ELR (cell line): ENCODE results near the gene ITFG1.
"Not testable (repeated sequence)": the region's sequence is repeated elsewhere in the genome, so short reads cannot be mapped to it uniquely, and the experiment has no call there.

Source experiments
- DNase-seq: peaks from one replicate; pipeline ENCODE4 v3.0.0-alpha.2; 2015; ENCODE audit warnings: low read depth

Gene ITFG1

GRCh38 chr16:47241061-47241460 lies 219.8 kb downstream of the ITFG1 start:
- no peak for DNase-seq

- no peak for DNase-seq
Measured at GRCh38 chr16:47236716-47237115, 224.1 kb downstream of the ITFG1 start.

- no peak for DNase-seq
Measured at GRCh38 chr16:47230296-47230695, 230.6 kb downstream of the ITFG1 start.

- DNase-seq, result no peak
Measured at GRCh38 chr16:47229053-47230050, 231.5 kb downstream of the ITFG1 start.

GRCh38 chr16:47228241-47228640 lies 232.6 kb downstream of the ITFG1 start:
- no peak for DNase-seq

- DNase-seq, result no peak
Measured at GRCh38 chr16:47213761-47214440, 247.0 kb downstream of the ITFG1 start.

GRCh38 chr16:47211218-47211617 lies 249.6 kb downstream of the ITFG1 start:
- no peak for DNase-seq

GRCh38 chr16:47204736-47205504 lies 255.9 kb downstream of the ITFG1 start:
- peak; percentile 13 for DNase-seq

- not testable (repeated sequence) for DNase-seq
Measured at GRCh38 chr16:47203433-47203832, 257.4 kb downstream of the ITFG1 start.

- peak; percentile 8 for DNase-seq
Measured at GRCh38 chr16:47198180-47198575, 262.7 kb downstream of the ITFG1 start.

- DNase-seq, result no peak
Measured at GRCh38 chr16:47197536-47198179, 263.2 kb downstream of the ITFG1 start.

- no peak for DNase-seq
Measured at GRCh38 chr16:47196457-47196856, 264.4 kb downstream of the ITFG1 start.

GRCh38 chr16:47182318-47182717 lies 278.5 kb downstream of the ITFG1 start:
- DNase-seq, result no peak

GRCh38 chr16:47181066-47181465 lies 279.8 kb downstream of the ITFG1 start:
- DNase-seq, result not testable (repeated sequence)

- DNase-seq, result no peak
Measured at GRCh38 chr16:47180073-47180472, 280.8 kb downstream of the ITFG1 start.

GRCh38 chr16:47175152-47175551 lies 285.7 kb downstream of the ITFG1 start:
- no peak for DNase-seq

GRCh38 chr16:47162670-47163420 lies 298.0 kb downstream of the ITFG1 start:
- no peak for DNase-seq

GRCh38 chr16:47161464-47161863 lies 299.4 kb downstream of the ITFG1 start:
- DNase-seq, result no peak

GRCh38 chr16:47160422-47160821 lies 300.4 kb downstream of the ITFG1 start:
- no peak for DNase-seq

GRCh38 chr16:47158992-47159391 lies 301.9 kb downstream of the ITFG1 start:
- DNase-seq, result no peak

GRCh38 chr16:47156680-47157215 lies 304.1 kb downstream of the ITFG1 start:
- DNase-seq, result no peak
